Panc1 (cell line): ENCODE results near the gene PEX5. TPM values are rescaled to one million over a fixed set of nuclear protein-coding genes. Genes with fewer than 3 reads are reported as not detected.
"Not testable (repeated sequence)": the region's sequence is repeated elsewhere in the genome, so short reads cannot be mapped to it uniquely, and the experiment has no call there.

ENCODE experiments used
- ATAC-seq: fragments of 200-7000 bp; cut with Tn5 transposase; 2 replicates; pipeline ENCODE4 v1.9.1; 2020; ENCODE audit warnings: mild to moderate bottlenecking, moderate library complexity
- BruUV-seq: library from RNA; stranded (reverse); fragments of 400-500 nt; replicated peaks from 2 replicates; lab custom pipeline; 2021; lab: Mats Ljungman, UMichigan
- CTCF ChIA-PET: fragments of 300-600 bp; sonication (Branson Sonifier 250); formaldehyde crosslinking; loops from one replicate; lab custom pipeline; 2022; ENCODE audit warnings: antibody characterized with exemption; lab: Charles Lee
- POLR2A ChIA-PET: fragments of 300-600 bp; sonication (Branson Sonifier 250); formaldehyde crosslinking; loops from one replicate; lab custom pipeline; 2022; ENCODE audit warnings: antibody characterized with exemption; lab: Charles Lee
- DNase-seq: peaks from one replicate; pipeline ENCODE4 v3.0.0-alpha.2; 2010; ENCODE audit warnings: low read depth, low spot score
- H3K27ac ChIP-seq: 2 replicates; pipeline ENCODE4 v1.5.1; 2011; ENCODE audit warnings: mild to moderate bottlenecking, low read length, inconsistent platforms
- H3K27me3 ChIP-seq: fragments of 200-500 bp; sonication (Bioruptor generic); 2 replicates; pipeline ENCODE4 v1.6.0; 2014; ENCODE audit warnings: low read length, inconsistent platforms; ENCODE audit not compliant: control insufficient read depth, insufficient read depth
- H3K36me3 ChIP-seq: fragments of 200-500 bp; sonication (Bioruptor generic); 2 replicates; pipeline ENCODE4 v1.5.1; 2014; ENCODE audit warnings: inconsistent platforms, mild to moderate bottlenecking, low read length, moderate library complexity; ENCODE audit not compliant: control insufficient read depth, insufficient read depth
- H3K4me1 ChIP-seq: 2 replicates; pipeline ENCODE4 v1.5.1; 2011; ENCODE audit warnings: inconsistent platforms, mild to moderate bottlenecking, low read length, moderate library complexity; ENCODE audit not compliant: control insufficient read depth, insufficient read depth
- H3K4me3 ChIP-seq, 2 experiments: 2 replicates each; pipeline ENCODE4 v1.5.1; 2011 to 2012; ENCODE audit warnings: low read depth in 2 of 2, low read length in 2 of 2, mild to moderate bottlenecking in 2 of 2, inconsistent platforms in 1 of 2, moderate library complexity in 1 of 2
- H3K9me3 ChIP-seq: fragments of 200-500 bp; sonication (Bioruptor generic); 2 replicates; pipeline ENCODE4 v1.5.1; 2014; ENCODE audit warnings: low read depth, mild to moderate bottlenecking, inconsistent platforms, low read length, moderate library complexity; ENCODE audit not compliant: control insufficient read depth, insufficient read depth
- POLR2AphosphoS5 ChIP-seq: IDR thresholded peaks from 2 replicates; pipeline ENCODE4 v1.6.1; 2012; ENCODE audit warnings: mild to moderate bottlenecking, low read depth, low read length, moderate library complexity
- SIN3A ChIP-seq: IDR thresholded peaks from 2 replicates; pipeline ENCODE4 v1.6.1; 2012; ENCODE audit warnings: low read depth, mild to moderate bottlenecking, low read length, moderate library complexity, borderline replicate concordance; ENCODE audit not compliant: insufficient read depth
- TCF7L2 ChIP-seq: IDR thresholded peaks from 2 replicates; pipeline ENCODE4 v1.6.1; 2011; ENCODE audit warnings: mild to moderate bottlenecking, low read depth, low read length, inconsistent platforms
- in situ Hi-C: cut with HindIII; loops from 2 replicates; pipeline ENCODE4 v1.10.0; 2016; ENCODE audit warnings: low sequenced_read_pairs, low pct_unique_long_range_greater_than_20kb
- intact Hi-C: fragments of 100-400 bp; cut with micrococcal nuclease; formaldehyde crosslinking; loops from one replicate; pipeline ENCODE4 v1.10.0; 2022; ENCODE audit not compliant: unreplicated experiment
- total RNA-seq: library from RNA; stranded (reverse); gene quantifications from one replicate; pipeline ENCODE4 v1.2.1, GENCODE V29; 2021; ENCODE audit not compliant: unreplicated experiment
- TF ChIP-seq, protein P1 (sequence below), 2 experiments: IDR thresholded peaks; 2 replicates each; pipeline ENCODE4 v1.6.1; 2011 to 2012; ENCODE audit warnings: low read depth in 2 of 2, control low read depth in 1 of 2, low read length in 1 of 2, mild to moderate bottlenecking in 1 of 2, moderate library complexity in 1 of 2; ENCODE audit not compliant: insufficient read depth in 1 of 2
- TF ChIP-seq, protein P2 (sequence below): fragments of 450-650 bp; IDR thresholded peaks from 2 replicates; pipeline ENCODE4 v1.5.1; 2017; ENCODE audit warnings: mild to moderate bottlenecking

The PEX5 gene
- total RNA-seq, 1 experiment from 2014 or later, result 26.9 TPM

DNA sequence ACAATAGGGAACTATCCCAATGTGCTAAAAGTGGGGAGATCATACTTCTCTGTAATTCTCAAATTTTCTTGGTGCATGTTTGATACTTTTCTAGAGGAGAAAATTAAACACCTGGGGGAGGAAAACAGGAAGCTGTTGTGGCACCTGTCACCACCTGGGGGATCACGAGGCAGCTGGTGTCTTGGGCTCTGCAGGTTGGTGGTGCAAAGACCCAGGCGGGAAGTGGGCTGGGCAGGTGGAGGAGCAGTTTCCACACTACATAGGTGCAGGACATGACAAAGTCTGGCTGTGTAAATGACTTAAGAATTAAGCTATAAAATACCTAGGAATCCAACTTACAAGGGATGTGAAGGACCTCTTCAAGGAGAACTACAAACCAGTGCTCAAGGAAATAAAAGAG is 23.2 kb downstream of the PEX5 start:
- no peaks in the 10 kb centered on the region for H3K27me3 ChIP-seq
- no peaks in the 10 kb centered on the region for H3K9me3 ChIP-seq
- no TSS peak for BruUV-seq
- intact Hi-C loops, result no loop called here
- no peaks in the 10 kb centered on the region for H3K4me1 ChIP-seq
- TF ChIP-seq, protein P1, sequence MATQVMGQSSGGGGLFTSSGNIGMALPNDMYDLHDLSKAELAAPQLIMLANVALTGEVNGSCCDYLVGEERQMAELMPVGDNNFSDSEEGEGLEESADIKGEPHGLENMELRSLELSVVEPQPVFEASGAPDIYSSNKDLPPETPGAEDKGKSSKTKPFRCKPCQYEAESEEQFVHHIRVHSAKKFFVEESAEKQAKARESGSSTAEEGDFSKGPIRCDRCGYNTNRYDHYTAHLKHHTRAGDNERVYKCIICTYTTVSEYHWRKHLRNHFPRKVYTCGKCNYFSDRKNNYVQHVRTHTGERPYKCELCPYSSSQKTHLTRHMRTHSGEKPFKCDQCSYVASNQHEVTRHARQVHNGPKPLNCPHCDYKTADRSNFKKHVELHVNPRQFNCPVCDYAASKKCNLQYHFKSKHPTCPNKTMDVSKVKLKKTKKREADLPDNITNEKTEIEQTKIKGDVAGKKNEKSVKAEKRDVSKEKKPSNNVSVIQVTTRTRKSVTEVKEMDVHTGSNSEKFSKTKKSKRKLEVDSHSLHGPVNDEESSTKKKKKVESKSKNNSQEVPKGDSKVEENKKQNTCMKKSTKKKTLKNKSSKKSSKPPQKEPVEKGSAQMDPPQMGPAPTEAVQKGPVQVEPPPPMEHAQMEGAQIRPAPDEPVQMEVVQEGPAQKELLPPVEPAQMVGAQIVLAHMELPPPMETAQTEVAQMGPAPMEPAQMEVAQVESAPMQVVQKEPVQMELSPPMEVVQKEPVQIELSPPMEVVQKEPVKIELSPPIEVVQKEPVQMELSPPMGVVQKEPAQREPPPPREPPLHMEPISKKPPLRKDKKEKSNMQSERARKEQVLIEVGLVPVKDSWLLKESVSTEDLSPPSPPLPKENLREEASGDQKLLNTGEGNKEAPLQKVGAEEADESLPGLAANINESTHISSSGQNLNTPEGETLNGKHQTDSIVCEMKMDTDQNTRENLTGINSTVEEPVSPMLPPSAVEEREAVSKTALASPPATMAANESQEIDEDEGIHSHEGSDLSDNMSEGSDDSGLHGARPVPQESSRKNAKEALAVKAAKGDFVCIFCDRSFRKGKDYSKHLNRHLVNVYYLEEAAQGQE (IDR thresholded peaks at IDR 0.05; ENCODE audit: insufficient read depth in 1 of 2, low read depth in 2 of 2, low read length in 1 of 2), result no peak
- no peak for TF ChIP-seq SIN3A
- TF ChIP-seq, protein P2, sequence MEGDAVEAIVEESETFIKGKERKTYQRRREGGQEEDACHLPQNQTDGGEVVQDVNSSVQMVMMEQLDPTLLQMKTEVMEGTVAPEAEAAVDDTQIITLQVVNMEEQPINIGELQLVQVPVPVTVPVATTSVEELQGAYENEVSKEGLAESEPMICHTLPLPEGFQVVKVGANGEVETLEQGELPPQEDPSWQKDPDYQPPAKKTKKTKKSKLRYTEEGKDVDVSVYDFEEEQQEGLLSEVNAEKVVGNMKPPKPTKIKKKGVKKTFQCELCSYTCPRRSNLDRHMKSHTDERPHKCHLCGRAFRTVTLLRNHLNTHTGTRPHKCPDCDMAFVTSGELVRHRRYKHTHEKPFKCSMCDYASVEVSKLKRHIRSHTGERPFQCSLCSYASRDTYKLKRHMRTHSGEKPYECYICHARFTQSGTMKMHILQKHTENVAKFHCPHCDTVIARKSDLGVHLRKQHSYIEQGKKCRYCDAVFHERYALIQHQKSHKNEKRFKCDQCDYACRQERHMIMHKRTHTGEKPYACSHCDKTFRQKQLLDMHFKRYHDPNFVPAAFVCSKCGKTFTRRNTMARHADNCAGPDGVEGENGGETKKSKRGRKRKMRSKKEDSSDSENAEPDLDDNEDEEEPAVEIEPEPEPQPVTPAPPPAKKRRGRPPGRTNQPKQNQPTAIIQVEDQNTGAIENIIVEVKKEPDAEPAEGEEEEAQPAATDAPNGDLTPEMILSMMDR, result no peak
- TF ChIP-seq TCF7L2, result no peak
- no peak for TF ChIP-seq POLR2AphosphoS5
- in situ Hi-C loops, result no loop called here
- no peak overlapping the region for H3K27ac ChIP-seq
- POLR2A ChIA-PET, result no interaction called here
- ATAC-seq, result no peak
- CTCF ChIA-PET, result interaction anchor here (0.7 kb wide), 1 partner anchor 506 kb away, joined by 6 read pairs; no protein-coding TSS in a partner anchor
- no peak for DNase-seq
- H3K36me3 ChIP-seq, result no peaks in the 10 kb centered on the region; the same call in 1 of the 2 replicates
- H3K4me3 ChIP-seq, result no peak overlapping the region

DNA sequence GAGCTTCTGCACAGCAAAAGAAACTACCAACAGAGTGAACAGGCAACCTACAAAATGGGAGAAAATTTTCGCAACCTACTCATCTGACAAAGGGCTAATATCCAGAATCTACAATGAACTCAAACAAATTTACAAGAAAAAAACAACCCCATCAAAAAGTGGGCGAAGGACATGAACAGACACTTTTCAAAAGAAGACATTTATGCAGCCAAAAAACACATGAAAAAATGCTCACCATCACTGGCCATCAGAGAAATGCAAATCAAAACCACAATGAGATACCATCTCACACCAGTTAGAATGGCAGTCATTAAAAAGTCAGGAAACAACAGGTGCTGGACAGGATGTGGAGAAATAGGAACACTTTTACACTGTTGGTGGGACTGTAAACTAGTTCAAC is 24.3 kb downstream of the PEX5 start:
- H3K36me3 ChIP-seq, H3K9me3 ChIP-seq, H3K27me3 ChIP-seq, intact Hi-C loops, DNase-seq, H3K4me3 ChIP-seq, POLR2A ChIA-PET, ATAC-seq, H3K4me1 ChIP-seq, H3K27ac ChIP-seq, CTCF ChIA-PET, in situ Hi-C loops, BruUV-seq: not testable (repeated sequence)

DNA sequence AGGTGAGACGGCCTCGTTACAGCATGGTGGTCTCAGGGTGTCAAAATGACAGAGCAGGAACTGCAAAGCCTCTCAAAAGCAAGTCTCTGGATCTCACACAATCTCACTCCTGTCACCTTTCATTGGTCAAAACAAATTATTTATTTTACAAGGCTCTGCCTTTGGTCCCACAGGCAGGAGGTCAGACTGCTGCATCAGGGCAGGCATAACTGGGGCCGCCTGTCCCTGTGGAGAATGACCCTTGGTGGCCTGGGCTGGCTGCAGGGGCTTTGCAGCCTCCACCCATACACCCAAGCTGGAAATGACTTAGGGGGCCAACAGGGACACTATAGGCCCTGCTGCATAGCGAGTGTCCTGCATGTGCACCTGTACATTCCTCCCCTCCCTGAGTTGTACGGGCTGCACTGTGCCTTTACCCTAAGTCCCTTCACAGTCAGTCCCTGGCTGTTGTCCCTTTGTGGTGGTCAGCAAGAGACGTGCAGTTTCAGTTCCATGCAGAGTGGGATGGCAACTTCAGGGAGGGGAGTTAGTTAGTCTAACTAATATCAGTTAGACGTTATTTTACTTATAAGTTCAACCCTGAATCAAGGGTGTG is 28.1 kb downstream of the PEX5 start:
- Histone ChIP-seq H3K27me3 (no peaks in the 10 kb centered on the region), H3K4me1 (no peaks in the 10 kb centered on the region), H3K4me3 (no peak overlapping the region), H3K36me3 (no peaks in the 10 kb centered on the region), H3K9me3 (no peaks in the 10 kb centered on the region), H3K27ac (no peak overlapping the region)
- in situ Hi-C loops, result no loop called here
- no peak for TF ChIP-seq POLR2AphosphoS5
- no peak for TF ChIP-seq TCF7L2
- TF ChIP-seq, protein P2, result no peak
- TF ChIP-seq, protein P1 (IDR thresholded peaks at IDR 0.05; ENCODE audit: insufficient read depth in 1 of 2, low read depth in 2 of 2, low read length in 1 of 2), result no peak
- no peak for TF ChIP-seq SIN3A
- no TSS peak for BruUV-seq
- CTCF ChIA-PET, result no interaction called here
- intact Hi-C loops, result loop anchor here (5.0 kb wide), 1 partner anchor 420 kb away; no protein-coding TSS in a partner anchor
- ATAC-seq (no peak), DNase-seq (no peak)
- POLR2A ChIA-PET, result no interaction called here
